H1 (cell line): ENCODE results near the gene AGBL5. TPM values are rescaled to one million over a fixed set of nuclear protein-coding genes. Genes with fewer than 3 reads are reported as not detected.
A peak's percentile ranks its signal among the peaks of the same experiment; 100 is the strongest.

Source experiments
- ASH2L ChIP-seq: fragments of 200-600, 300-600 bp; sonication (generic); IDR thresholded peaks from one replicate; pipeline ENCODE4 v1.7.1; 2017; ENCODE audit warnings: low read length
- BRCA1 ChIP-seq: IDR thresholded peaks from 2 replicates; pipeline ENCODE4 v1.6.1; 2012; ENCODE audit warnings: low read depth, low read length, improper control_type of control experiment
- CHD1 ChIP-seq: IDR thresholded peaks from 2 replicates; pipeline ENCODE4 v1.6.1; 2012; ENCODE audit warnings: low read depth, low read length, improper control_type of control experiment
- CTCF ChIP-seq, 3 experiments: IDR thresholded peaks; 1 replicate in 2 of 3; 2 replicates in 1 of 3; pipeline versions ENCODE4 v1.5.1 to v1.6.1; 2011; ENCODE audit warnings: low read length in 3 of 3, mild to moderate bottlenecking in 3 of 3, inconsistent platforms in 2 of 3, low read depth in 1 of 3, moderate library complexity in 1 of 3; ENCODE audit not compliant: insufficient read depth in 1 of 3; ENCODE audit errors: control extremely low read depth in 1 of 3
- GABPA ChIP-seq: IDR thresholded peaks from 2 replicates; pipeline ENCODE4 v1.6.1; 2011; ENCODE audit warnings: mild to moderate bottlenecking, low read length, moderate library complexity, borderline replicate concordance; ENCODE audit not compliant: insufficient read depth
- HDAC2 ChIP-seq, 2 experiments: fragments of 300-600 bp in 1 of 2; sonication (generic) in 1 of 2; IDR thresholded peaks; 2 replicates each; pipeline ENCODE4 v1.6.1; 2011 to 2012; ENCODE audit warnings: low read depth in 2 of 2, low read length in 2 of 2, mild to moderate bottlenecking in 2 of 2, moderate library complexity in 2 of 2, borderline replicate concordance in 1 of 2, inconsistent platforms in 1 of 2
- KDM4A ChIP-seq: IDR thresholded peaks from one replicate; pipeline ENCODE4 v1.7.1; 2012; ENCODE audit warnings: low read depth, mild to moderate bottlenecking, moderate library complexity, low read length, inconsistent platforms; ENCODE audit not compliant: severe bottlenecking
- MAX ChIP-seq: IDR thresholded peaks from 2 replicates; pipeline ENCODE4 v1.6.1; 2012; ENCODE audit warnings: inconsistent platforms
- NRF1 ChIP-seq: IDR thresholded peaks from 2 replicates; pipeline ENCODE4 v1.6.1; 2011; ENCODE audit warnings: mild to moderate bottlenecking, low read depth, low read length, improper control_type of control experiment
- RAD21 ChIP-seq, 2 experiments: IDR thresholded peaks in 1 of 2; conservative IDR thresholded peaks in 1 of 2; 2 replicates each; pipeline ENCODE4 v1.6.1; 2011; ENCODE audit warnings: low read depth in 2 of 2, low read length in 2 of 2, improper control_type of control experiment in 1 of 2, inconsistent platforms in 1 of 2, mild to moderate bottlenecking in 1 of 2, moderate library complexity in 1 of 2
- RBBP5 ChIP-seq: IDR thresholded peaks from 2 replicates; pipeline ENCODE4 v1.7.1; 2012; ENCODE audit warnings: low read depth, mild to moderate bottlenecking, inconsistent platforms, low read length, moderate library complexity, borderline replicate concordance
- RFX5 ChIP-seq: IDR thresholded peaks from 2 replicates; pipeline ENCODE4 v1.6.1; 2011; ENCODE audit warnings: low read depth, low read length, improper control_type of control experiment, borderline replicate concordance
- SIRT6 ChIP-seq: IDR thresholded peaks from one replicate; pipeline ENCODE4 v1.7.1; 2012; ENCODE audit warnings: low read length, inconsistent platforms
- SP1 ChIP-seq: IDR thresholded peaks from 2 replicates; pipeline ENCODE4 v1.6.1; 2011; ENCODE audit warnings: low read depth, low read length
- SP2 ChIP-seq: IDR thresholded peaks from 2 replicates; pipeline ENCODE4 v1.6.1; 2012; ENCODE audit warnings: mild to moderate bottlenecking, low read length, inconsistent platforms
- TBP ChIP-seq: IDR thresholded peaks from 2 replicates; pipeline ENCODE4 v1.6.1; 2011; ENCODE audit warnings: low read depth, low read length, improper control_type of control experiment
- TCF12 ChIP-seq: IDR thresholded peaks from 2 replicates; pipeline ENCODE4 v1.6.1; 2011; ENCODE audit warnings: low read depth, mild to moderate bottlenecking, low read length
- TEAD4 ChIP-seq: IDR thresholded peaks from 2 replicates; pipeline ENCODE4 v1.6.1; 2012; ENCODE audit warnings: low read depth, low read length, inconsistent platforms, mixed read lengths
- USF2 ChIP-seq: IDR thresholded peaks from 2 replicates; pipeline ENCODE4 v1.6.1; 2011; ENCODE audit warnings: low read length, improper control_type of control experiment
- polyA plus RNA-seq, 7 experiments: library from polyadenylated mRNA; depleted of rRNA in 3 of 7; stranded (reverse) in 5 of 7; unstranded in 2 of 7; fragments of >200 nt in 5 of 7; fragments of 200-250 nt in 2 of 7; gene quantifications; 1 replicate in 5 of 7; 2 replicates in 1 of 7; 4 replicates in 1 of 7; pipeline versions ENCODE4 v1.2.1 to v1.2.3, GENCODE V29; 2011 to 2013; ENCODE audit warnings: missing spikeins in 2 of 7, mixed read lengths in 2 of 7
- total RNA-seq: library from RNA; stranded (reverse); fragmentation: NEBNext Ultra II Directional; extraction: Animal tissue kit (Norgen Biotek cat#: 25700); gene quantifications from 2 replicates; pipeline ENCODE4 v1.2.1, GENCODE V29; 2021

Gene AGBL5
- total and polyA plus RNA-seq, 2 of the 8 experiments (the other 6 are each of a cell fraction or from before 2014, with no cell fraction given): 45.4 to 62.0 TPM

GRCh38 chr2:27050996-27051901 is at the start of gene AGBL5 (continued):
- TF ChIP-seq CTCF (IDR thresholded peaks at IDR 0.05; ENCODE audit: control extremely low read depth in 1 of 3, insufficient read depth in 1 of 3, low read depth in 1 of 3, low read length in 3 of 3) (no peak), TEAD4 (peak; percentile 71), BRCA1 (no peak; the same call in 1 of the 2 replicates), USF2 (no peak), RAD21 (IDR thresholded peaks at IDR 0.05 in 1 of 2, conservative IDR thresholded peaks at IDR 0.05 in 1 of 2; ENCODE audit: low read depth in 2 of 2, low read length in 2 of 2) (no peak), ASH2L (peak; percentile 78), RFX5 (no peak), TCF12 (0 out of 2 replicates have a peak, but pooled peaks have one; percentile 41), GABPA (no peak), SP2 (no peak), TBP (peak; percentile 98), KDM4A (peak; percentile 68), NRF1 (peak; percentile 43; the same call in 1 of the 2 replicates), HDAC2 (IDR thresholded peaks at IDR 0.05; ENCODE audit: borderline replicate concordance in 1 of 2, low read depth in 2 of 2, low read length in 2 of 2) (peak; percentile 88 to 92; a peak in 3 of 4 replicates), CHD1 (no peak), MAX (peak; percentile 81), RBBP5 (peak; percentile 95), SIRT6 (no peak), SP1 (peak; percentile 77)
